Hepatocyte (in vitro differentiated cells): ENCODE measurements around the gene COL4A2. TPM values are rescaled to one million over a fixed set of nuclear protein-coding genes. Genes with fewer than 3 reads are reported as not detected.

Experiments
- DNase-seq: peaks from one replicate; pipeline ENCODE4 v3.0.0-alpha.2; 2016; ENCODE audit warnings: low spot score
- H2AFZ ChIP-seq: fragments of 200-600 bp; sonication (generic); 2 replicates; pipeline ENCODE4 v1.6.0; 2016; ENCODE audit warnings: antibody characterized with exemption, mild to moderate bottlenecking
- H3K27ac ChIP-seq: fragments of 200-600 bp; sonication (generic); 2 replicates; pipeline ENCODE4 v1.5.1; 2016; ENCODE audit warnings: mild to moderate bottlenecking
- H3K27me3 ChIP-seq: fragments of 200-600 bp; sonication (generic); 2 replicates; pipeline ENCODE4 v1.6.1; 2016
- H3K36me3 ChIP-seq: fragments of 200-600 bp; sonication (generic); replicated peaks from 2 replicates; pipeline ENCODE4 v1.5.1; 2016; ENCODE audit warnings: low read depth; ENCODE audit not compliant: insufficient read depth
- H3K4me1 ChIP-seq: fragments of 200-600 bp; sonication (generic); 2 replicates; pipeline ENCODE4 v1.5.1; 2016; ENCODE audit warnings: mild to moderate bottlenecking, moderate library complexity; ENCODE audit not compliant: insufficient read depth
- H3K4me2 ChIP-seq: fragments of 200-600 bp; sonication (generic); 2 replicates; pipeline ENCODE4 v1.6.0; 2016
- H3K4me3 ChIP-seq: fragments of 200-600 bp; sonication (generic); 2 replicates; pipeline ENCODE4 v1.5.1; 2016; ENCODE audit warnings: mild to moderate bottlenecking
- H3K79me2 ChIP-seq: fragments of 200-600 bp; sonication (generic); 2 replicates; pipeline ENCODE4 v1.6.0; 2017; ENCODE audit warnings: mild to moderate bottlenecking
- H3K9me2 ChIP-seq: fragments of 200-600 bp; sonication (generic); replicated peaks from 2 replicates; pipeline ENCODE4 v1.6.0; 2017; ENCODE audit warnings: mild to moderate bottlenecking; ENCODE audit not compliant: insufficient read depth
- H3K9me3 ChIP-seq: fragments of 200-600 bp; sonication (generic); 2 replicates; pipeline ENCODE4 v1.5.1; 2016; ENCODE audit warnings: low read depth, mild to moderate bottlenecking
- H4K20me1 ChIP-seq: fragments of 200-600 bp; sonication (generic); 2 replicates; pipeline ENCODE4 v1.6.0; 2016; ENCODE audit warnings: mild to moderate bottlenecking; ENCODE audit not compliant: insufficient read depth, poor library complexity, severe bottlenecking
- EZH2 ChIP-seq: fragments of 200-600 bp; sonication (generic); IDR thresholded peaks from 2 replicates; pipeline ENCODE4 v1.6.1; 2016; ENCODE audit warnings: antibody characterized with exemption, mild to moderate bottlenecking, borderline replicate concordance
- EZH2phosphoT487 ChIP-seq: fragments of 200-600 bp; sonication (generic); IDR thresholded peaks from one replicate; pipeline ENCODE4 v1.6.1; 2018; ENCODE audit warnings: antibody characterized with exemption, mild to moderate bottlenecking, low read depth, moderate library complexity; ENCODE audit not compliant: unreplicated experiment, severe bottlenecking
- WGBS: methylation state at CpG from one replicate; pipeline ENCODE4 v1.1.6; 2016; ENCODE audit warnings: low lambda C conversion rate; ENCODE audit errors: missing lambda C conversion rate; 5-methylcytosine and 5-hydroxymethylcytosine counted together
- polyA plus RNA-seq: library from polyadenylated mRNA; unstranded; fragments of >200 nt; fragmentation: Nextera tagmentation; extraction: Ambion mirVana; gene quantifications from 2 replicates; pipeline ENCODE4 v1.2.1, GENCODE V29; 2016
- total RNA-seq: library from RNA; depleted of rRNA; stranded (reverse); fragments of >200 nt; gene quantifications from 2 replicates; pipeline ENCODE4 v1.2.3, GENCODE V29; 2014
- TF ChIP-seq, protein P1 (sequence below): fragments of 200-600 bp; sonication (generic); IDR thresholded peaks from 2 replicates; pipeline ENCODE4 v1.5.1; 2016; ENCODE audit warnings: antibody characterized with exemption, mild to moderate bottlenecking; ENCODE audit not compliant: poor library complexity

The COL4A2 gene
- total and polyA plus RNA-seq, 2 experiments from 2014 or later, result 171 to 221 TPM

DNA sequence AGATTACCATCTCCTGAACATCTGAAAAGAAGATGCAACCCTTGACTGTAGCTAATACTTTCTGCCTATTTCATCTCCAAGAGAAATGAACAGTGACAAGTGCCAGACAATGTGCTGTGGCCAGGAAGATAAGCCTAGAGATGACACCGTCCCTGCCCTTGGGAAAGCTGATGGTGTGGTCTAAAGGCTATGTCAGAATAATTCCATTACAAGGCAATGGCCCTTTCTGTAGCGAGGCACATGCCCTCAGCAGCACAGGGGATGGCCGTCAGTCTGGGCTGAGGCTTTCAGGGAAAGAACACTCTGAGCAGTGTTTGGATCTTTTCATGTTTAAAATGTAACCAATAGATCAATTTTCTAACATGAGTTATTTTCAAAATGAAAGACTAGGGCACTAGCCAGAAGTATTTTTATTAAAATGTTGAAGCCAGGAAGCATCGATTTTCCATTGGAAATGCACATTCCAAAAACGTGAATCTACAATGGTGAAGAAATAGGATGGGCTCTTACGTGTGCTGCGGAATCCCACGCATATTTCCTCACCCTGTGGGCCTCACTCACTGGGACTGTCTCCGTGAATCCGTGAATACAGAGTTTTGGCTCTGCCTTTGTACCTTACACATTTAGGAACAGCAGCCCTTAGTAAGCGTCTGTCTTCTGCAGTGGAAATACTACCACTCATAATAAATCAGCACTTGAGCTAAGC lies 22.2 kb upstream of the COL4A2 start:
- H2AFZ ChIP-seq, result no peak overlapping the region
- H3K9me2 ChIP-seq, result no peaks in the 10 kb centered on the region
- no peak overlapping the region for H3K4me3 ChIP-seq
- no peak overlapping the region for H3K27ac ChIP-seq
- 92% methylated on average over 11 of the region's 11 CpGs for WGBS
- H3K27me3 ChIP-seq, result no peaks in the 10 kb centered on the region
- no peak for DNase-seq
- H3K9me3 ChIP-seq, result no peaks in the 10 kb centered on the region
- peaks cover 11% of the 10 kb centered on the region for H3K79me2 ChIP-seq
- TF ChIP-seq EZH2phosphoT487 (no peak), EZH2 (no peak)
- TF ChIP-seq, protein P1, sequence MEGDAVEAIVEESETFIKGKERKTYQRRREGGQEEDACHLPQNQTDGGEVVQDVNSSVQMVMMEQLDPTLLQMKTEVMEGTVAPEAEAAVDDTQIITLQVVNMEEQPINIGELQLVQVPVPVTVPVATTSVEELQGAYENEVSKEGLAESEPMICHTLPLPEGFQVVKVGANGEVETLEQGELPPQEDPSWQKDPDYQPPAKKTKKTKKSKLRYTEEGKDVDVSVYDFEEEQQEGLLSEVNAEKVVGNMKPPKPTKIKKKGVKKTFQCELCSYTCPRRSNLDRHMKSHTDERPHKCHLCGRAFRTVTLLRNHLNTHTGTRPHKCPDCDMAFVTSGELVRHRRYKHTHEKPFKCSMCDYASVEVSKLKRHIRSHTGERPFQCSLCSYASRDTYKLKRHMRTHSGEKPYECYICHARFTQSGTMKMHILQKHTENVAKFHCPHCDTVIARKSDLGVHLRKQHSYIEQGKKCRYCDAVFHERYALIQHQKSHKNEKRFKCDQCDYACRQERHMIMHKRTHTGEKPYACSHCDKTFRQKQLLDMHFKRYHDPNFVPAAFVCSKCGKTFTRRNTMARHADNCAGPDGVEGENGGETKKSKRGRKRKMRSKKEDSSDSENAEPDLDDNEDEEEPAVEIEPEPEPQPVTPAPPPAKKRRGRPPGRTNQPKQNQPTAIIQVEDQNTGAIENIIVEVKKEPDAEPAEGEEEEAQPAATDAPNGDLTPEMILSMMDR, result no peak
- no peaks in the 10 kb centered on the region for H3K36me3 ChIP-seq
- no peaks in the 10 kb centered on the region for H4K20me1 ChIP-seq
- H3K4me1 ChIP-seq, result no peaks in the 10 kb centered on the region
- H3K4me2 ChIP-seq, result no peak overlapping the region

DNA sequence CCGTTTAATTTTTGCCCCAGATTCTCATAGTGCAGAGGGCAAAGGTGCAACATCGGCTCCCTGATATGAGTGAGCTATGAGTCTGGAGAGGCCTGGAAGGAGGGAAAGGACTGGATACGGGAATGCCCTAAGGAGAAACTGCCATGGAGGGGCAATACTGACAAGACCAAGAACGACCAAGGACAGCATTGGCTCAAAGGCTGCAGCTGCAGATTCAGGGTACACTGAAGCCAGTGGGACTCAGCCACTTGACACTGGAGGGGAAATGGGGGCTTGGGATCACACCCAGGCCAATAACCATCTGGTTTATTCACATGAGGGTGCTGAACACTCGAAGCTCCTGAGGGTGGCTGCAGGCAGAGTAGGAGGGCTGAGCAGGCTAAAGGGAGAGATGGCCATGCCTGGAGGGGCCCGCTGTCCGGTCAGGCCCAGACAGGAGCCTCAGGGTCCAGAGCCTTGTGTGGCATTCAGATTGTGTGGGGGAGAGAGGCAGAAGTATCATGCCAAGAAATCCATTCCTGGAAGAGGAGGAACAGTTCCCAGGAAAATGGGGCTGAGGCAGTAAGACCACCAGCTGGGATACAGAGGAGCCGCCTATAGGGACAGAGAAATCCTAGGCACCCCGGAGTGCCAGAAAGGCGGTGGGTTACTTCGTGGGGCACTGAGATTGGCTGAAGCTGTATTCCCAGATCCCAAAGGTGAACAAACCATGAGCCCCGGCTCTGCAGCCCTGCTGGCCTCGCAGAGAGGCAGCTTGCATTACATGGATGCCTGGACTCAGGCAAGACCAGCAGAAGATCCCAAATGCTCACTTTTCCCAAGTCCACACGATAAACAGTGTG lies 20.9 kb upstream of the COL4A2 start:
- Histone ChIP-seq H3K9me2 (no peaks in the 10 kb centered on the region), H2AFZ (no peak overlapping the region), H4K20me1 (no peaks in the 10 kb centered on the region), H3K79me2 (peaks cover 7% of the 10 kb centered on the region), H3K9me3 (no peaks in the 10 kb centered on the region), H3K4me3 (no peak overlapping the region), H3K4me1 (no peaks in the 10 kb centered on the region), H3K4me2 (no peak overlapping the region), H3K27ac (no peak overlapping the region), H3K27me3 (no peaks in the 10 kb centered on the region), H3K36me3 (no peaks in the 10 kb centered on the region)
- no peak for TF ChIP-seq EZH2phosphoT487
- TF ChIP-seq, protein P1, result no peak
- DNase-seq, result no peak
- WGBS, result 90% methylated on average over 14 of the region's 14 CpGs

DNA sequence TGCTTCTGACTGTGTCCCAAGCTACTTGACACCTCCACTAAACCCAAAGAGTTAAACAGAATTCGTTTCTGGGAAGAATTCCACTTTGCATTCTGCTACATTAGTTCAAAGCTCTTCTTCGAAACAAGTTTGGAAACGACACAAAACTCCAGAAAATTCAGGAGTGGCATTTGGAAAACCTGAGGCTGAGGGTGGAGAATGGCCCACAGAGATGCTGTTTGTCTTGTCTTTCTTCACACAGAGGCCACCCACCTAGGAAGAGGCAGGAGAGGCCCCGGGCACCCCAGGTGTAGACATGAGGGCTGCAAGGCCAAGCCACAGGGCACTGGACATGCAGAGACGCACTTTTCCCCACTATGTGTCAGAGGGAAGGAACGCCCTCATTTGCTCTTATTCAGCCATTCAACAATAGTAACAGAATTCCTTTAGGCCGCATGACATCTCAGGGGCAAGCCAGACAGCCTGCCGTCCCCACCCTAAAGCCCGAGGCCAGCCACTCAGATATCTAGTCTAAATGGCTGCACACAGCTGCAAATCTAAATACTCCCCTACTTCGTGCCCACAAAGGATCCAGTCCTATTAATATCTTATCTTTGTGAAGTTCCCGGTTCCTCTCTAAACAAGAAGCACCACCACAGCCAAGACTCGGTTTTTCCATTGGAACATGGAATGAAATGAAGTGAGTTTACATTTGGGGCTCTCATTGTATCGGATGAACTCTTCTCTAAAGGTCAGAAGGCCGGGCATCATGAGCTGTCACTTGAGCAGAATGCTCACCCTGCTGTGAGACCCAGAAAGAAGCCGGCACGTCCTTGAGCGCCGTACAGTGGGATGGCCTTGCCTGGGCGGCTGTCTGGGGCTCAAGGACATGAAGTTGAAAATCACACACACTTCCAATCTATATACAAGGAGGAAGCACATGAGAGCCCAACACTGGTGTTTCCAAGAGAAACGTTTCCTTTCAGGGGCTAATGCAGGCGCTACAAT lies 20.0 kb upstream of the COL4A2 start:
- 83% methylated on average over 21 of the region's 21 CpGs for WGBS
- H3K9me2 ChIP-seq, result no peaks in the 10 kb centered on the region
- H3K4me3 ChIP-seq, result no peak overlapping the region
- no peak overlapping the region for H3K27ac ChIP-seq
- H2AFZ ChIP-seq, result no peak overlapping the region
- peaks cover 9% of the 10 kb centered on the region for H3K79me2 ChIP-seq
- no peaks in the 10 kb centered on the region for H3K4me1 ChIP-seq
- H3K27me3 ChIP-seq, result no peaks in the 10 kb centered on the region
- no peaks in the 10 kb centered on the region for H3K9me3 ChIP-seq
- TF ChIP-seq EZH2phosphoT487, result no peak
- TF ChIP-seq, protein P1, result no peak
- no peak for DNase-seq
- H3K4me2 ChIP-seq, result no peak overlapping the region
- no peaks in the 10 kb centered on the region for H4K20me1 ChIP-seq
- H3K36me3 ChIP-seq, result no peaks in the 10 kb centered on the region
